Muscle of leg (tissue), 11 donors: Measurements from ENCODE around the gene BABAM2. TPM values are rescaled to one million over a fixed set of nuclear protein-coding genes. Genes with fewer than 3 reads are reported as not detected.
A peak's percentile ranks its signal among the peaks of the same experiment; 100 is the strongest.

Experiments
- DNase-seq: peaks from one replicate; pipeline ENCODE4 v3.0.0; 2013
- H3K27ac ChIP-seq: one replicate; pipeline ENCODE4 v1.5.1; 2013; ENCODE audit warnings: mild to moderate bottlenecking, low read length, control low read depth
- H3K27me3 ChIP-seq: one replicate; pipeline ENCODE4 v1.6.1; 2013; ENCODE audit warnings: low read length; ENCODE audit not compliant: control insufficient read depth, insufficient read depth
- H3K36me3 ChIP-seq: one replicate; pipeline ENCODE4 v1.6.1; 2013; ENCODE audit warnings: low read length; ENCODE audit not compliant: control insufficient read depth, insufficient read depth
- H3K4me1 ChIP-seq: one replicate; pipeline ENCODE4 v1.6.1; 2013; ENCODE audit warnings: low read length; ENCODE audit not compliant: control insufficient read depth, insufficient read depth
- H3K4me3 ChIP-seq: one replicate; pipeline ENCODE4 v1.5.1; 2013; ENCODE audit warnings: low read length, control low read depth
- H3K9me3 ChIP-seq: replicated peaks from 2 replicates; pipeline ENCODE4 v1.6.1; 2013; ENCODE audit warnings: low read depth, low read length; ENCODE audit not compliant: control insufficient read depth
- WGBS: methylation state at CpG from one replicate; pipeline ENCODE4 v1.1.5; 2013; ENCODE audit warnings: missing lambda C conversion rate; ENCODE audit not compliant: insufficient coverage; 5-methylcytosine and 5-hydroxymethylcytosine counted together
- polyA plus RNA-seq, 8 donors: library from polyadenylated mRNA; unstranded; fragments of 120-200 nt; gene quantifications; one replicate each; pipeline versions ENCODE4 v1.2.1 to v1.2.3, GENCODE V29; 2013; ENCODE audit warnings: inconsistent platforms in 1 of 8, low replicate concordance in 1 of 8; ENCODE audit not compliant: insufficient read length in 8 of 8, insufficient read depth in 1 of 8
- total RNA-seq: library from RNA; stranded (reverse); fragments of 120-200 nt; gene quantifications from one replicate; pipeline ENCODE4 v1.2.4, GENCODE V29; 2013

The BABAM2 gene
- total and polyA plus RNA-seq, 9 donors = 16.1 to 23.6 (median 21.4) TPM

DNA sequence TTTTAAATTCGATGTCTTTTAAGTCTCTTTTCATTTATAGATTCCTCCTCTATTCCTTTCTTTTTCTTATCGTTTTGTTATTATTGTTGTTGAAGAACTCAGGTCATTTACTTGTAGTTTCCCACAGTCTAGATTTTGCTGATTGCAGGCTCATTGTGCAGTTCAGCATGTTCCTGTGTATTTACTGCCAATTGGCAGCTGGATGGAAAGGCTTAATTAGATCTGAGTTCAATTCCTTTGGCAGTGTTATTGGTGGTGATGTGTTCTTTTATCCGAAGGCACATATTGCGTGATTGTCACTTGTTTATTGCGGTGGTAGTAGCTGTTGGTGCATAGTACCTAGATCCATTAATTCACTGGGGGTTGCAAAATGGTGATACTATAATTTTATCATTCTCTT lies 180.7 kb downstream of the BABAM2 start:
- Histone ChIP-seq H3K9me3 (no peaks in the 10 kb centered on the region), H3K27ac (no peak overlapping the region), H3K4me3 (no peak overlapping the region), H3K4me1 (no peaks in the 10 kb centered on the region), H3K36me3 (no peaks in the 10 kb centered on the region), H3K27me3 (no peaks in the 10 kb centered on the region)
- WGBS = no CpG with 5 or more reads among the region's 5 CpGs
- no peak for DNase-seq

DNA sequence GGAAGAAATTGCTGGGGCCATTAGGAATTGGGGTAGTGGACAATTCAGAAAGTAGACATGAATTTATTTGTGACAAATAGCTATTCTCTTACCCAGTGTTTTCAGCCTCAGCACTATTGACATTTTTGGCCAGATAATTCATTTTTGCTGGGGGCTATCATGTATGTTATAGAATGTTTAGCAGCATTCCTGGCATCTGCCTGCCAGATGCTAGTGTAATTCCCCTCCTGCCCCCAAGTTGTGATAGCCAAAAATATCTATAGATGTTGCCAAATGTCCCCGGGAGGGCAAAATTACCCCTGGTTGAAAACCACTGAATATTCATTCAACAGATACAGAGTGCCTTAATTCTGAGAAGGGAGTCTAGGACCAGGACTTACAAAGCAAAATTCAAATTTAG lies 183.6 kb downstream of the BABAM2 start:
- Histone ChIP-seq H3K36me3 (no peaks in the 10 kb centered on the region), H3K4me1 (no peaks in the 10 kb centered on the region), H3K4me3 (no peak overlapping the region), H3K9me3 (no peaks in the 10 kb centered on the region), H3K27ac (no peak overlapping the region), H3K27me3 (no peaks in the 10 kb centered on the region)
- WGBS = no CpG with 5 or more reads among the region's 1 CpG
- no peak for DNase-seq

DNA sequence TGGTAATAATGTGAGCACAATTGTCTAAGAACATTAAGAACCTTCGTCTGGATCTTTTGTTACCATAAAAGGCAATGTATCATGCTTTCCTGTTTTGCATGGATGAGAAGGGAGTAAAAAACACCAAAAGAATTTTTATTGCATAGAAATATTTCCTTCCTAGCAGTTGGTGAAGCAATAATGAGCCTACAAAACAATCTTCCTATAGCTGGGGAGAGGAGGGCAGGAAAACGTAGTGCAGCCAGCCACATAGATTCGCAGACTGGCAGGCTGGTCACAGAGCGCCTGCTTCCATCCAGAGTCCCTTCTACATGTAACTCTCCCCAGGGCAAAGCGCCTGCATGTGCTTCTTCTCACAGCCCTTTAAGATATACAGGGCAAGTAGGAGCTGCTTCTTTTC lies 190.4 kb downstream of the BABAM2 start:
- no peak overlapping the region for H3K27ac ChIP-seq
- no peaks in the 10 kb centered on the region for H3K9me3 ChIP-seq
- H3K4me3 ChIP-seq = no peak overlapping the region
- no peaks in the 10 kb centered on the region for H3K27me3 ChIP-seq
- H3K36me3 ChIP-seq = no peaks in the 10 kb centered on the region
- 27% methylated on average over 3 of the region's 5 CpGs for WGBS
- peaks cover 2% of the 10 kb centered on the region for H3K4me1 ChIP-seq
- peak; percentile 44 for DNase-seq

DNA sequence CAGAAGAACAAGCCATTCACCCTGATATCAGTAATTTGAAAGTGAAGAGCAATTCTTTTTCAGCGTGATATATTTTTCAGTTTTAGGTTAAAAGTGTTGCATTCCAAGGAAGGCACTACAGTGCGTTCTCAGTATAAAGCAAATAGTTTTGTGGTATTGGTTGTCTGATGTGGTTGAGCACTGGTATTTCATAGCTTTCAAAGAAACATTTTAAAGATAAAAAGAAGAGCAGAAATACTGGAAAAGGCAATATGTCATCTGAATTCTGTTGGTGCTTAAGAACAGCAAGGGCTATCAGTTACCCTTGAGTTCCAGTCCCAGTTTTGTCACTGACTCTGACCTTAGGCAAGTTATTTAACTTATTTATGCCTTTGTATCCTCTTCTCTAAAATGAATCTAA lies 191.6 kb downstream of the BABAM2 start:
- Histone ChIP-seq H3K36me3 (no peaks in the 10 kb centered on the region), H3K4me1 (peaks cover 2% of the 10 kb centered on the region), H3K27me3 (no peaks in the 10 kb centered on the region), H3K9me3 (no peaks in the 10 kb centered on the region), H3K27ac (no peak overlapping the region), H3K4me3 (no peak overlapping the region)
- WGBS = 100% methylated on average over 1 of the region's 2 CpGs
- DNase-seq = no peak

DNA sequence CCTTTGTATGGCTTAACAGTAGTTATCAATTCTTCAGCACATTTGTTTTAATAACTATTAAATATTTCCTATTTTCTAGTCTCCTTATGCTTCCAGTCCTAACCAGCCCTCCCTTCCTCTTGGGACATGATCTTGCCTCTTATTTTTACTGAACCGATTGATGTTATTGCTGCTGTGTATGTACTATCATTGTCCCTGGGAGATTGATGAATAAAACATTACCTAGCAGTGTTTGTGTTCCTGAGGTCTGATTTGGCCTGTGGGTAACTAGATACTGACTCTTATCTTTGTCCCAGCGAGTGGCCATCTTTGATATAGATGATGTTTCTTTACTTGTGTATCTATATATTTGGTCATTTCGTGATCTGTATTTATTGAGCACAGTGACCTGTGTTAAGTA lies 192.9 kb downstream of the BABAM2 start:
- DNase-seq = no peak
- Histone ChIP-seq H3K4me1 (peaks cover 2% of the 10 kb centered on the region), H3K27ac (no peak overlapping the region), H3K27me3 (no peaks in the 10 kb centered on the region), H3K9me3 (no peaks in the 10 kb centered on the region), H3K36me3 (no peaks in the 10 kb centered on the region), H3K4me3 (no peak overlapping the region)
- WGBS = no CpG with 5 or more reads among the region's 3 CpGs

DNA sequence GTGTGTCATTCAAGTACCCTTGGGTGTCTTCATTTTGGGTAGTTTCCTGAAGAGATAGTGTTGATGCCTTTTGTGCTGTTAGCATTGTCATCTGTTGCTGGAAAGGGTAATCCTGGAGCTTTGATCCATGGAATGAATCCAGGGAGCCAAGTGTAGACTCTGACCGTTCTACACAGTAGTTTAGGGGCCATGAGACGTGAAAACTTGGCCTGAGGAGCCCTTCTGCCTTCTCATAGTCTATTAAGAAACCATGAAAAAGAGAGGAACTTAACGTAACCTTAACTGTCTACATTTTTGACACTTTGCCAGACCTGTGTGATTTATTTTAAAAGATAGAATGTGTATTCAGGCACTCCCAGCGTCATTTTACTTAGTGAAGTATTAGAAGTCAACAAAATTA lies 194.0 kb downstream of the BABAM2 start:
- Histone ChIP-seq H3K4me1 (peaks cover 2% of the 10 kb centered on the region), H3K27ac (no peak overlapping the region), H3K9me3 (no peaks in the 10 kb centered on the region), H3K36me3 (no peaks in the 10 kb centered on the region), H3K4me3 (no peak overlapping the region), H3K27me3 (no peaks in the 10 kb centered on the region)
- DNase-seq = no peak
- no CpG with 5 or more reads among the region's 4 CpGs for WGBS

DNA sequence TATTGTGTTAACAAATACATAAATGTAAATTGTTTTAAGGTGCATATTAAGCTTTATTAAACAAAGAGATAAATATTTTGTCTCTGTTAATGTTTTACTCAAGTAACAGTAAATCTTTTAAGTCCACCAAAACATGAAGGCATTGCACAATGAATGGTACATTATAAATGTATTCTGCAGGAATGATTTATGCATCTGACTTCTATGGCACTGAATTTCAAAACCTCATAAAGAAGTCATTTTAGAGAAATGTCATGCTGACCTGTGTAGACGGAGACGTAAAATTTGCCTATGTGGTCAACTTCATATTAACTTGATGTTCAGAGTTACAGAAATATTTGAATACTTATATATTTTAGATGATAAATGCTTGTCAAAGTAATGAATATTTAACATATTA lies 194.7 kb downstream of the BABAM2 start:
- H3K9me3 ChIP-seq = no peaks in the 10 kb centered on the region
- H3K4me3 ChIP-seq = no peak overlapping the region
- peaks cover 2% of the 10 kb centered on the region for H3K4me1 ChIP-seq
- H3K27ac ChIP-seq = no peak overlapping the region
- no CpG with 5 or more reads among the region's 2 CpGs for WGBS
- DNase-seq = no peak
- H3K36me3 ChIP-seq = no peaks in the 10 kb centered on the region
- no peaks in the 10 kb centered on the region for H3K27me3 ChIP-seq

DNA sequence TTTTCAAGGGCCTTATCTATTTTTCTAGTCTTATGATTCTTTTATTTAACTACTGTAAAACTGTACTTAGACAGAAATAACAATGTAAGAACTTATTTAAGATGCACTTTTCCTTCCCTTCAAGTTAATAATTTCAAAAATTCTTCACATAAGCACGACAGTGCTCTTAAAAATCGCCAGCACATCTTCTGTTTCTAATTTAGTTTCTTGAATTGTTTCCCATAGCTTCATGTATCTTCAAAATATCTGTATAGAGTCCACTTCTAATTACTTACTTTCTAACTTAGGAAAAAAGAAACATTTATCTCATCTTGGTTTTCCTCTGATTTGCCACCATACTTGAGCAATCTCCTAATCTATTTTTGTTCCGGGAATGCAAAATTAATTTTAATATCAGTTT lies 196.1 kb downstream of the BABAM2 start:
- Histone ChIP-seq H3K27ac (no peak overlapping the region), H3K9me3 (no peaks in the 10 kb centered on the region), H3K36me3 (no peaks in the 10 kb centered on the region), H3K27me3 (no peaks in the 10 kb centered on the region), H3K4me3 (no peak overlapping the region), H3K4me1 (peaks cover 2% of the 10 kb centered on the region)
- WGBS = no CpG with 5 or more reads among the region's 3 CpGs
- DNase-seq = peak; percentile 47

DNA sequence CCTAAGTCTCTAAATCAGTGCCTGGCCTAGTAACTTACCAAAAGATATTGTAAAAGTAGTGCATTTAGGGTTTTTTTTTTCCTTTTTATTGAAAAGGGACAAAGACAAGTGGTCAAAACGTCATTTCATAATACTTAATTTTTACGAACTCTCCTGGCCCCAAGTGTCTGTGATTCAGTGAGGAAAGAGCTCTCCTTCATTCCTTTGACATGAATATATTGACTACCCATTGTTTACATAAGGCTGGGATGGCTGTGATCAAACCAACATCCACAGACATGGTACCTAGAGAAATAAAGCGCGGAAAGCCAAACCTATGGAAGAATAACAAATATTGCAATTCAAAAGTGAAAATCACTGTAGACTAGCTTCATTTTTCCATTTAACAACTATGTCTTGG lies 198.4 kb downstream of the BABAM2 start:
- H3K9me3 ChIP-seq = no peaks in the 10 kb centered on the region
- no peak overlapping the region for H3K4me3 ChIP-seq
- peaks cover 2% of the 10 kb centered on the region for H3K4me1 ChIP-seq
- H3K27me3 ChIP-seq = no peaks in the 10 kb centered on the region
- H3K36me3 ChIP-seq = no peaks in the 10 kb centered on the region
- DNase-seq = no peak
- no peak overlapping the region for H3K27ac ChIP-seq
- no CpG with 5 or more reads among the region's 4 CpGs for WGBS

DNA sequence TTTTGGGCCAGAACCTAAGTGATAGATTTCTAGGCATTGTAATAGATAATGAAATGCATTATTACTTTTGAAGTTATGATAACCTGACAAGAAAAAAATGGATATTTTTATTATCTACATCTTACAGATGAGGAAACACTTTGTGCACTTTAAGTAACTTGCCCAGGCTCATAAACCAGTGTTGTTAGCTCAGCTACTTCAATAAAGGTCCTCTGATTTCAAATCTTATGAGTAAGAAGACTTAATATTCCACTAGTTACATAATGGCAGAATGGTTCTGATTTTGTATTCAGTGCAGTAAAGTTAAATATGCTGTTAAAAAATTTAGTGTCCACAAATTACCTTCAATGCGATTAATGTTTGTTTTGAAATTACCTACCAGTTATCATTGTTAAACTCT lies 199.0 kb downstream of the BABAM2 start:
- H3K9me3 ChIP-seq = no peaks in the 10 kb centered on the region
- H3K36me3 ChIP-seq = no peaks in the 10 kb centered on the region
- H3K27me3 ChIP-seq = no peaks in the 10 kb centered on the region
- no peak overlapping the region for H3K27ac ChIP-seq
- no CpG with 5 or more reads among the region's 1 CpG for WGBS
- no peak overlapping the region for H3K4me3 ChIP-seq
- DNase-seq = no peak
- peaks cover 1% of the 10 kb centered on the region for H3K4me1 ChIP-seq

DNA sequence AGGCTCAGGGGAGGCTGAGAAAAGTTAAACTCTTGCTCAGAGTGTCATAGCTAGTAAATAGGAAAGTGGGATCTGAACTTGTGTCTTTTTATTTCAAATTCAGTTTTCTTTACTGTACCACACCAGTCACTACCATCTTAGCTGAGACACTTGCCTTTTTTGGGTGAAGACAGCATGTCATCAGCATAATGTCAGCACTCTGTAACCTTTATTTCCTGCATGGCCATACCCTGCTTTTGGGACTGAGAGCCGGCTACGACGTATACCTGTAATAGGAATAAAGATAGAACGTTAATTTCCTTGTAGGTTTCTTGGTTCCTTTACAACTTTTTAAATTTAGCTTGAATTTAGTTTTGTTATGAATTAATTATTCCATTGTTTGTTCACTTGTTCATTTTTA lies 202.8 kb downstream of the BABAM2 start:
- DNase-seq = no peak
- no peaks in the 10 kb centered on the region for H3K27me3 ChIP-seq
- H3K4me1 ChIP-seq = no peaks in the 10 kb centered on the region
- WGBS = no CpG with 5 or more reads among the region's 4 CpGs
- H3K9me3 ChIP-seq = no peaks in the 10 kb centered on the region
- no peak overlapping the region for H3K27ac ChIP-seq
- no peak overlapping the region for H3K4me3 ChIP-seq
- no peaks in the 10 kb centered on the region for H3K36me3 ChIP-seq
